ENCODE measurements around the gene NIT2. TPM values are rescaled to one million over a fixed set of nuclear protein-coding genes. Genes with fewer than 3 reads are reported as not detected.

NIT2 gene
- total RNA-seq, 1 experiment from 2014 or later, result 32.3 TPM

- DNase-seq (ENCODE audit: low read depth), result no peak
These were observed 61.3 kb downstream of the NIT2 start for GRCh38 chr3:100395679-100396431.

- no peak for DNase-seq (ENCODE audit: low read depth)
These were observed 62.4 kb downstream of the NIT2 start for GRCh38 chr3:100396967-100397366.

GRCh38 chr3:100399341-100400071, 64.9 kb downstream of the NIT2 start:
- no peak for DNase-seq (ENCODE audit: low read depth)

GRCh38 chr3:100400419-100400779, 65.8 kb downstream of the NIT2 start:
- DNase-seq (ENCODE audit: low read depth), result peak; percentile 28

- DNase-seq (ENCODE audit: low read depth), result peak; percentile 98
These were observed 66.5 kb downstream of the NIT2 start, which contains the start of the genes LNP1 and TOMM70 for GRCh38 chr3:100400780-100401673. Gene LNP1, plus strand, starts transcription at chr3:100401539. Its CDS starts 28,191 bp downstream, at chr3:100429730. Gene TOMM70, minus strand, starts transcription at chr3:100401089. Its CDS starts 140 bp downstream, at chr3:100400949.

- DNase-seq (ENCODE audit: low read depth), result peak; percentile 58
These were observed 67.1 kb downstream of the NIT2 start for GRCh38 chr3:100401674-100402041.

- peak; percentile 90 for DNase-seq (ENCODE audit: low read depth)
These were observed 67.7 kb downstream of the NIT2 start for GRCh38 chr3:100402256-100402655.

GRCh38 chr3:100402891-100403290, 68.3 kb downstream of the NIT2 start:
- no peak for DNase-seq (ENCODE audit: low read depth)

GRCh38 chr3:100403362-100404249, 69.0 kb downstream of the NIT2 start:
- DNase-seq (ENCODE audit: low read depth), result peak; percentile 54

GRCh38 chr3:100404250-100404548, 69.6 kb downstream of the NIT2 start:
- DNase-seq (ENCODE audit: low read depth), result no peak

- DNase-seq (ENCODE audit: low read depth), result no peak
These were observed 72.6 kb downstream of the NIT2 start for GRCh38 chr3:100407164-100407563.

- peak; percentile 44 for DNase-seq (ENCODE audit: low read depth)
These were observed 73.5 kb downstream of the NIT2 start for GRCh38 chr3:100407977-100408532.

Other genes with a start within 250 kb of the NIT2 start
- under 0.01 TPM in 1 of 2 replicates, not detected in the other for gene FILIP1L, start 220.3 kb upstream of the NIT2 start, total RNA-seq (2014; rRNA removed; shearing (Covaris generic))
- 68.0 and 75.2 TPM in 2 replicates for gene TBC1D23, start 73.8 kb upstream of the NIT2 start, total RNA-seq (2014; rRNA removed; shearing (Covaris generic))
- gene TOMM70, start 66.3 kb downstream of the NIT2 start, total RNA-seq (2014; rRNA removed; shearing (Covaris generic)), result 77.4 and 81.5 TPM in 2 replicates
- 6.5 and 10.0 TPM in 2 replicates for gene LNP1, start 66.8 kb downstream of the NIT2 start, total RNA-seq (2014; rRNA removed; shearing (Covaris generic))
- 119 and 142 TPM in 2 replicates for gene TMEM45A, start 157.9 kb downstream of the NIT2 start, total RNA-seq (2014; rRNA removed; shearing (Covaris generic))